Skeletal muscle satellite cell (primary cell): ENCODE results near the gene ARHGEF7. TPM values are rescaled to one million over a fixed set of nuclear protein-coding genes. Genes with fewer than 3 reads are reported as not detected.
A peak's percentile ranks its signal among the peaks of the same experiment; 100 is the strongest.
"Not testable (repeated sequence)": the region's sequence is repeated elsewhere in the genome, so short reads cannot be mapped to it uniquely, and the experiment has no call there.

Source experiments
- H3K27me3 ChIP-seq: 2 replicates; pipeline ENCODE4 v1.7.0; 2013; ENCODE audit warnings: low read length; ENCODE audit not compliant: control insufficient read depth, insufficient read depth
- H3K36me3 ChIP-seq: 2 replicates; pipeline ENCODE4 v1.7.0; 2013; ENCODE audit warnings: mild to moderate bottlenecking, control low read depth, low read length; ENCODE audit not compliant: insufficient read depth
- H3K4me1 ChIP-seq: 2 replicates; pipeline ENCODE4 v1.7.0; 2013; ENCODE audit warnings: low read length; ENCODE audit not compliant: control insufficient read depth, insufficient read depth
- H3K4me2 ChIP-seq: 2 replicates; pipeline ENCODE4 v1.7.0; 2013; ENCODE audit warnings: mild to moderate bottlenecking, low read length
- H3K4me3 ChIP-seq: 2 replicates; pipeline ENCODE4 v1.7.0; 2013; ENCODE audit warnings: low read length
- H3K9ac ChIP-seq: 2 replicates; pipeline ENCODE4 v1.7.0; 2013; ENCODE audit warnings: mild to moderate bottlenecking, low read depth, low read length, moderate library complexity
- H3K9me3 ChIP-seq: replicated peaks from 2 replicates; pipeline ENCODE4 v1.7.0; 2013; ENCODE audit warnings: mild to moderate bottlenecking, control low read depth, low read length
- total RNA-seq: library from RNA; depleted of rRNA; stranded (reverse); fragments of >200 nt; gene quantifications from 2 replicates; pipeline ENCODE4 v1.2.3, GENCODE V29; 2012; rRNA removed

Gene ARHGEF7, protein sequence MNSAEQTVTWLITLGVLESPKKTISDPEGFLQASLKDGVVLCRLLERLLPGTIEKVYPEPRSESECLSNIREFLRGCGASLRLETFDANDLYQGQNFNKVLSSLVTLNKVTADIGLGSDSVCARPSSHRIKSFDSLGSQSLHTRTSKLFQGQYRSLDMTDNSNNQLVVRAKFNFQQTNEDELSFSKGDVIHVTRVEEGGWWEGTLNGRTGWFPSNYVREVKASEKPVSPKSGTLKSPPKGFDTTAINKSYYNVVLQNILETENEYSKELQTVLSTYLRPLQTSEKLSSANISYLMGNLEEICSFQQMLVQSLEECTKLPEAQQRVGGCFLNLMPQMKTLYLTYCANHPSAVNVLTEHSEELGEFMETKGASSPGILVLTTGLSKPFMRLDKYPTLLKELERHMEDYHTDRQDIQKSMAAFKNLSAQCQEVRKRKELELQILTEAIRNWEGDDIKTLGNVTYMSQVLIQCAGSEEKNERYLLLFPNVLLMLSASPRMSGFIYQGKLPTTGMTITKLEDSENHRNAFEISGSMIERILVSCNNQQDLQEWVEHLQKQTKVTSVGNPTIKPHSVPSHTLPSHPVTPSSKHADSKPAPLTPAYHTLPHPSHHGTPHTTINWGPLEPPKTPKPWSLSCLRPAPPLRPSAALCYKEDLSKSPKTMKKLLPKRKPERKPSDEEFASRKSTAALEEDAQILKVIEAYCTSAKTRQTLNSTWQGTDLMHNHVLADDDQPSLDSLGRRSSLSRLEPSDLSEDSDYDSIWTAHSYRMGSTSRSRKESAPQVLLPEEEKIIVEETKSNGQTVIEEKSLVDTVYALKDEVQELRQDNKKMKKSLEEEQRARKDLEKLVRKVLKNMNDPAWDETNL
- total RNA-seq = 31.9 and 33.2 TPM in 2 replicates

DNA sequence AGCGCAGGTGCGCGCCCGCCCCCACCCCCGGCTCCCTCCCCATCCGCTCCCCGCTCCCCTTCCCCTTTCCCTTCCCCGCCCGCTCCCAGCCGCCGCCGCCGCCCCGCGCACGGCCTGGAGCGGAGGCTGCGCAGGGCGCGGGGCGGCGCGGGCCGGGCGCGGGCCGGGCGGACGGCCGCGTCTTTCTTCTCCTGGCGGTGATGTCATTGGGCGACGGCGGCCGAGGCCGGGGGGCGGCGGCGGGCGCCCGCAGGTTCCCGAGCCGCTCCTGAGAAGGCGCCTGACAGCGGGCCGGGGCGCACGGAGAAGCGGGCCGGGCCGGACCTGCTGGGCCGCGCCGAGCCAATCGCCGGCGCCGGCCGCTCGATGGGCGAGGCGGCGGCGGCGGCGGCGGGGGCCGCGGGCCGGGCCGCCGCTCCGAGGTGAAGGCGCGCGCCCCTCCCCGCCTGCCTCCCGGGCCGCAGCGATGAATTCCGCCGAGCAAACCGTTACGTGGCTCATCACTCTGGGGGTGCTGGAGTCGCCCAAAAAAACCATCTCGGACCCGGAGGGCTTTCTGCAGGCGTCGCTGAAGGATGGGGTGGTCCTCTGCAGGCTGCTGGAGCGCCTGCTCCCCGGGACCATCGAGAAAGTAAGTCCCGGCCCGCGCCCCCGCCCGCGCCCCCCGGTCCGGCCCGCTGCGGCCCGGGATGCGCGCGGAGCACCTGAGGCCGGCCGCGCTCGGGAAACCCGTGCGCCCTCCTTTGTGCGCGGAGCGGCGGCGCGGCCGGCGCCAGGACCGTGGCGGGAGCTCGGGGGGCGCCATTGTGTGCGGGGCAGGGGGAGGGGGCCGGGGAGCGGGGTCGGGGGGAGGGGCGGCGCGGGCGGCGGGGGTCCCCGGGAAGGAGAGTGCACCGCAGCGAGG lies at the start of gene ARHGEF7:
Gene ARHGEF7, plus strand, starts transcription at position 250 of the 904 bp plus-strand sequence. Its CDS starts 217 bp downstream, at position 467.
- Histone ChIP-seq H3K4me1 (peaks cover 4% of the 10 kb centered on the region), H3K4me3 (peak within 1 kb of the TSS; percentile 73), H3K9me3 (no peaks in the 10 kb centered on the region), H3K27me3 (peaks cover 89% of the 10 kb centered on the region), H3K4me2 (peak within 1 kb of the TSS; percentile 93), H3K36me3 (no peaks in the 10 kb centered on the region), H3K9ac (no peak within 1 kb of the TSS)

DNA sequence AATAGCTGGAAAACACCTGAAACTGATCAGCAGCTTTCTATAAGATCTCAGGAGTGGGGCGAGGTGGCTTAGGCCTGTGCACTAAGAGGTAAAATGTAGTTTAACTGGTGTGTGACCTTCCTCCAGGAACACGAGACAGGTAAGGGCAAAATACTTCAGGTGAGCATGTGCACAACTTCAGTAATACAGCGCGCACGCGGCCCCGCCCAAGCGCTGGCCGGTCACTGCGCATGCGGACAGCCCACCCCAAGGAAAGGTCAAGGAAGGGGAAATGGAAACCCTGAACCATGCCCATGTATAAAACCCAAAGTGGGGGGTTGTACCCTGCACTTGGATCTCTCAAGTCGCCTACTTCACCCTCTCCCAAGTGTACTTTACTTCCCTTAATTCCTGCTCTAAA lies 49.4 kb upstream of the ARHGEF7 start:
- peaks cover 5% of the 10 kb centered on the region for H3K4me1 ChIP-seq
- H3K36me3 ChIP-seq = no peaks in the 10 kb centered on the region
- H3K9ac ChIP-seq = no peak overlapping the region
- H3K9me3 ChIP-seq = no peaks in the 10 kb centered on the region
- no peak overlapping the region for H3K4me2 ChIP-seq
- H3K27me3 ChIP-seq = peaks cover 26% of the 10 kb centered on the region
- no peak overlapping the region for H3K4me3 ChIP-seq

DNA sequence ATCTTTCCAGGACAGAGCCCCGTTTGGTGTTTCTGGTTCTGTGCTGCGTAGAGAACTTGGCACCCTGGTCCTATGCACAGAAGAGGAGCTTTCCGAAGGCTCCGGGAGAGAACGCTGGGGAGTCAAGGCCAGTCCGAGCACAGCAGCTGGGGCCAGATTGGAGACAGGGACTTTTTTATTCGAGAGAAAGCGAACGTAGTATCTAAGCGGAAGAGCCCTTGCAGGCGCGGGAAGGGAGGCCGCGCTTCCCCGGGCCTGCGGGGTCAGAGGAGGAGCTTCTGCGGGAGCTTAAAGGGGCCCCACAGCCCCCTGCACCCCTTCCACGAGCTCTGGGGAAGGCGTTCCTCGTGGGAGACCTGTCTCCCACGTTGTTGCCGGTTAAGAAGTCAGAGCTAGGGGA lies 48.6 kb upstream of the ARHGEF7 start:
- Histone ChIP-seq H3K4me2 (no peak overlapping the region), H3K9ac (no peak overlapping the region), H3K4me3 (no peak overlapping the region), H3K9me3 (no peaks in the 10 kb centered on the region), H3K36me3 (no peaks in the 10 kb centered on the region), H3K4me1 (peaks cover 5% of the 10 kb centered on the region), H3K27me3 (peaks cover 26% of the 10 kb centered on the region)

DNA sequence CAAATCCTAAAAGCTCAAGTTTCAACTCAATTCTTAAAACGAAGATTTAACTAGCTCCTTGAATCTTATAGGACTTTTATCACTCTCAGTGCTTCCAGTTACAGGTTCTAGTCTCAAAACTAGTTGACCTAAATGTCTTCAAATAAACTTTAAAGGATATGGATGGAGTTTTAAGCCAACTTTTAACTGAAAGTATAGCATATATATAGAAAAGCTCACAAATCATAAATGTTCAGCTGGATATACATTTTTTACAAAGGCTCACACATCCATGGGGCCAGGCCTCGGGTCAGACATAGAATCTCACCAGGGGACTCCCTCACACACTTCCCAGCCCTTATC lies 47.1 kb upstream of the ARHGEF7 start:
- Histone ChIP-seq H3K9me3 (no peaks in the 10 kb centered on the region), H3K36me3 (no peaks in the 10 kb centered on the region), H3K9ac (no peak overlapping the region), H3K4me3 (no peak overlapping the region), H3K4me1 (peaks cover 5% of the 10 kb centered on the region), H3K27me3 (peaks cover 26% of the 10 kb centered on the region), H3K4me2 (peak overlapping the region; percentile 100)

DNA sequence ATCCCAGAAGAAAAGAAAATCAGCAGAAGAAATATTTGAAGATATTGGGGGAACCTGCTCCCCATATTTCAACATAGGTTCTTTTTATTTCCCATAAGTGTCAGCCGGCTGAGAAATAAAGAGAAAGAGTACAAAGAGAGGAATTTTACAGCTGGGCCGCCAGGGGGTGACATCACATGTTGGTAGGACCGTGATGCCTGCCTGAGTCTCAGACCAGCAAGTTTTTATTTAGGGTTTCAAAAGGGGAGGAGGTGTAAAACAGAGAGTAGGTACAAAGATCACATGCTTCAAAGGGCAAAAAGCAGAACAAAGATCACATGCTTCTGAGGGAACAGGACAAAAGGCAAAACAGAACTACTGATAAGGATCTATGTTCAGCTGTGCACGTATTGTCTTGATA lies 44.0 kb upstream of the ARHGEF7 start:
- H3K9me3 ChIP-seq, H3K4me1 ChIP-seq: not testable (repeated sequence)

DNA sequence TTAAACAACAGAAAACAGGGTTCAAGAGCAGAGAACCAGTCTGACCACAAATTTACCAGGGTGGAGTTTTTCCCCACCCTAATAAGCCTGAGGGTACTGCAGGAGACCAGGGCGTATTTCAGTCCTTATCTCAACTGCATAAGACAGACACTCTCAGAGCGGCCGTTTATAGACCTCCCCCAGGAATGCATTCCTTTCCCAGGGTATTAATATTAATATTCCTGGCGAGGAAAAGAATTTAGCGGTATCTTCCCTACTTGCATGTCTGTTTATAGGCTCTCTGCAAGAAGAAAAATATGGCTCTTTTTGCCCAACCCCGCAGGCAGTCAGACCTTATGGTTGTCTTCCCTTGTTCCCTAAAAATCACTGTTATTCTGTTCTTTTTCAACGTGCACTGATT lies 43.6 kb upstream of the ARHGEF7 start:
- not testable (repeated sequence) for H3K9me3 ChIP-seq, H3K36me3 ChIP-seq, H3K4me3 ChIP-seq, H3K4me2 ChIP-seq, H3K9ac ChIP-seq, H3K4me1 ChIP-seq, H3K27me3 ChIP-seq

More for the DNA sequence above, 44.0 kb upstream of the ARHGEF7 start:
- not testable (repeated sequence) for H3K27me3 ChIP-seq, H3K4me3 ChIP-seq, H3K9ac ChIP-seq, H3K4me2 ChIP-seq, H3K36me3 ChIP-seq

DNA sequence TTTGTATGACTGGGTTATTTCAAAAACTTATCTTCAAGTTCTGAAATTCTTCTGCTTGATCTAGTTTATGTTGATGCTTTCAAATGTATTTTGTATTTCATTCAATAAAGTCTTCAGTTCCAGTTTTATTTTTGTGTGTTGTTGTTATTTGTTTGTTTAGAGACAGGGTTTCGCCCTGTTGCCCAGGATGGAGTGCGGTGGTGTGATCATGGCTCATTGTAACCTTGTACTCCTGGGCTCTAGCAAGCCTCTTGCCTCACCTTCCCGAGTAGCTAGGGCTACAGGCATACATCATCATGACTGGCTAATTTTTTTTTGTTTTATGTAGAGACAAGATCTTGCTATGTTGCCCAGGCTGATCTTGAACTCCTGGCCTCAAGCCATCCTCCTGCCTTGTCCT lies 40.3 kb upstream of the ARHGEF7 start:
- no peak overlapping the region for H3K9ac ChIP-seq
- no peaks in the 10 kb centered on the region for H3K9me3 ChIP-seq
- H3K4me3 ChIP-seq = no peak overlapping the region
- H3K27me3 ChIP-seq = peaks cover 8% of the 10 kb centered on the region
- H3K4me2 ChIP-seq = no peak overlapping the region
- H3K4me1 ChIP-seq = no peaks in the 10 kb centered on the region
- no peaks in the 10 kb centered on the region for H3K36me3 ChIP-seq

DNA sequence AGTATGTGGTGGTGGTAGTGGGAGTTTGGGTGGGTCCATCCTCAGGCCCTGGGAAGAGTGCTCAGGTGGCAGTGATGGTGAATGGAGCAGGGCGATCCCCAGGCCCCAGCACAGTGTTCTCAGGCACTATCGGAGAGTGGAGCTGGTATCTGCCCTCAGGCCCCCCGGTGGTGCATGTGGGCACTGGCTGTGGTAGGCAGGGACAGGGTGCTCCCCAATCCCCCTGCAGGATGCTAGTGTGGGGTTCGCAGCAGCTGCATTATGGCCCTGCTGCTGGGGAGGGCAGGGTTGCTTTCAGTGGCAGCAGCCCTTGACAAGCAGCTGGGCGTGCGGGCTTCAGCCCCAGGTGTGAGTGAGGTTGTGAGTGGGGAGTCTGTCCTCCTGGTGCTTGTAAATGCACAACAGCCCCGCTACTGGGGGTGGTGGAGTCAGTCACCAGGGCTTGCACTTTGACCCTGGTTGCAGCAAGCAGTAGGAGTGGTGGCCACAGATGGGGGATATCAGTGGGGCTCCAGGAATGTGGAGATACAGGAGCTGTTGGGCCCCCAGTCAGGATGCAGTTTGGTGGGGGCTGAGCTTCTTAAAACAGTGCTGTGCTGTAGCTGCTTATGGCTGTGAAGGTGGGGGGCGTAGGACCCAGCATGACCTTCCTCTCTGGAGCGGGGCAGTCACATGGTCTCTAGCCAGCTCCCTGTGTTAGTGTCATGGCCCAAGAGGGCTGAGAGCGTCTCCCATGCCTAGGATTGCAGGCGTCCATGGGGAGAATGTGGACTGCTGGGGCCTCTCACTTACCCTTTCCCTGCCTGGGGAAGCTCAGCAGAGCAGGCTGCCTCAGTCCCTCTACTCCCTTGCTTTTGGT lies 38.7 kb upstream of the ARHGEF7 start:
- H3K4me2 ChIP-seq = no peak overlapping the region
- H3K4me3 ChIP-seq = no peak overlapping the region
- no peak overlapping the region for H3K9ac ChIP-seq
- H3K27me3 ChIP-seq = peaks cover 14% of the 10 kb centered on the region
- no peaks in the 10 kb centered on the region for H3K9me3 ChIP-seq
- H3K4me1 ChIP-seq = no peaks in the 10 kb centered on the region
- no peaks in the 10 kb centered on the region for H3K36me3 ChIP-seq

DNA sequence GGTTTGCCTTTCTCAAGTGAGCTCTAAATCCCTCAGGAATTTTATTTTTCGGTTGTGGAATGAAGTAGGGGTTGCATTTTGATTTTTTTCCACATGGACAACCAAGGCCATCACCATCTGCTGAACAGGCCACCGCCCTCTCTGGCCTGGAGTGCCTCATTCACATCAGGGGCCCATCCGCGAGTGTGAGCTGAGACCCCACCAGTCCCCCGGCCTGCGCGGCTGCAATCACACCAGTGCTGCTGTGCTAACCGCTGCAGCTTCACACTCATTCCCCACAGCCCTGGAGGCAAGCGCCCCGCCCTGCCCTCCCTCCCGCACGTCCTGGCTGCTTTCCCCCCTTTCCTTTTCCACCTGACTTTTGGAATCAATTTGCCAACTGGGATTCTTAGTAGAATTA lies 35.7 kb upstream of the ARHGEF7 start:
- Histone ChIP-seq H3K9me3 (no peaks in the 10 kb centered on the region), H3K4me3 (no peak overlapping the region), H3K27me3 (peaks cover 14% of the 10 kb centered on the region), H3K9ac (no peak overlapping the region), H3K4me2 (no peak overlapping the region), H3K4me1 (no peaks in the 10 kb centered on the region), H3K36me3 (no peaks in the 10 kb centered on the region)

DNA sequence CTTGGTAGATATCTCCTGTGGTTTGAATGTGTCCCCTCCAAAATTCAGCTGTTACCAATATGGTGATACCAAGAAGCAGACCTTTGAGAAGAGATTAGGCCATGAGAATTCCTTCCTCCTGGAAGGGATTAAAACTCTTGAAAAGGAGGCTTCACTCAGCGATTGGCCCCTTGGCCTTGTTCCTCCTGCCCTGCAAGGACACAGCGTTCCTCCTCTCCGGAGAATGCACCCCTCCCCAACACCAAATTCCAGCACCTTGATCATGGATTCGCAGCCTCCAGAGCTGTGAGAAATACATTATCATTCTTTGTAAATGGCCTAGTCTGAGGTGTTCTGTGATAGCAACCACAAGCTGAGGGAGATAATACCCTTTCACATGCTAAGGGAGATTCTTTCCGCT lies 34.5 kb upstream of the ARHGEF7 start:
- H3K36me3 ChIP-seq = no peaks in the 10 kb centered on the region
- H3K4me1 ChIP-seq = no peaks in the 10 kb centered on the region
- H3K4me3 ChIP-seq = no peak overlapping the region
- peaks cover 14% of the 10 kb centered on the region for H3K27me3 ChIP-seq
- H3K9ac ChIP-seq = no peak overlapping the region
- H3K4me2 ChIP-seq = no peak overlapping the region
- H3K9me3 ChIP-seq = no peaks in the 10 kb centered on the region
